Midbrain (tissue), 1 donor: Measurements from ENCODE around the gene GPRASP1.
"Not testable (repeated sequence)": the region's sequence is repeated elsewhere in the genome, so short reads cannot be mapped to it uniquely, and the experiment has no call there.

Experiments
- DNase-seq: peaks from one replicate; lab custom pipeline; 2025; lab: John Stamatoyannopoulos, UW

Gene GPRASP1

GRCh38 chrX:102651242-102652011 lies at the start of gene GPRASP1:
Gene GPRASP1 (plus strand): TSS chrX:102651483. CDS start chrX:102653914, 2,431 bp downstream.
- peak; percentile 25 for DNase-seq

GRCh38 chrX:102604327-102604726 lies 47.0 kb upstream of the GPRASP1 start:
- DNase-seq: no peak

GRCh38 chrX:102606115-102606514 lies 45.2 kb upstream of the GPRASP1 start:
- DNase-seq: no peak

GRCh38 chrX:102610905-102611304 lies 40.4 kb upstream of the GPRASP1 start:
- DNase-seq: no peak

GRCh38 chrX:102624105-102624504 lies 27.2 kb upstream of the GPRASP1 start:
- DNase-seq: peak; percentile 5

- DNase-seq: no peak
These were observed 23.6 kb upstream of the GPRASP1 start for GRCh38 chrX:102627640-102628039.

- DNase-seq: no peak
These were observed 13.7 kb upstream of the GPRASP1 start for GRCh38 chrX:102637561-102637960.

- no peak for DNase-seq
These were observed 411 bp upstream of the GPRASP1 start for GRCh38 chrX:102650903-102651241.

GRCh38 chrX:102652031-102652688 lies 877 bp downstream of the GPRASP1 start:
- peak; percentile 39 for DNase-seq

- DNase-seq: no peak
These were observed 3.4 kb downstream of the GPRASP1 start for GRCh38 chrX:102654696-102655095.

- DNase-seq: no peak
These were observed 7.3 kb downstream of the GPRASP1 start for GRCh38 chrX:102658556-102658955.

GRCh38 chrX:102659790-102660757 lies 8.8 kb downstream of the GPRASP1 start:
- DNase-seq: peak; percentile 83

GRCh38 chrX:102663820-102664219 lies 12.5 kb downstream of the GPRASP1 start:
- DNase-seq: not testable (repeated sequence)

GRCh38 chrX:102667034-102667433 lies 15.8 kb downstream of the GPRASP1 start:
- not testable (repeated sequence) for DNase-seq

GRCh38 chrX:102669526-102669925 lies 18.2 kb downstream of the GPRASP1 start:
- no peak for DNase-seq

GRCh38 chrX:102672856-102673255 lies 21.6 kb downstream of the GPRASP1 start:
- DNase-seq: no peak

GRCh38 chrX:102677479-102677878 lies 26.2 kb downstream of the GPRASP1 start:
- DNase-seq: not testable (repeated sequence)

GRCh38 chrX:102684772-102685520 lies 33.7 kb downstream of the GPRASP1 start:
- DNase-seq: no peak

GRCh38 chrX:102694749-102695148 lies 43.5 kb downstream of the GPRASP1 start:
- DNase-seq: no peak

- DNase-seq: no peak
These were observed 45.0 kb downstream of the GPRASP1 start for GRCh38 chrX:102696306-102696705.

- DNase-seq: no peak
These were observed 46.2 kb downstream of the GPRASP1 start for GRCh38 chrX:102697494-102697893.
